ENCODE measurements around the gene ELP4.

DNA sequence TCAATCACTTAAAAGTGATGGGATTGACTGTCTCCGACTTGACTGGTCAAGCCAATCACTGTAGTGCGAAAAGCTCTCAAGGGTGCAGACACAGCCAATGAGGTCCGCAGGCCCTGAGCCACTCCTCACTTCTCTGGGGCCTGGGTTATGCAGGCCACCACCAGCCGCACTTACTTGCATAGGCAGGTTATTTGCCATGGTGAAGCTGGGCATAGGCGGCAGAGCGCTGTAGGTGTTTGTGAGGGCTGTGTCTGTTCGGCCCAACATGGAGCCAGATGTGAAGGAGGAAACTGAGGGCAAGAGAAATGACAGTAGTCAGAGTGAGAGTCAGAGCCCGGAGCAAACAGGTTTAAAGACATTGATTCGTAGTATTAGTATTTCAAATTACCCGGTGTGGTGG is 283.7 kb downstream of the ELP4 start:
- TF ChIP-seq EZH2 (IDR thresholded peaks at IDR 0.05) (no peak), POLR2AphosphoS5 (IDR thresholded peaks at IDR 0.05; ENCODE audit: borderline replicate concordance, low read depth, low read length) (no peak), FOXP2 (optimal IDR thresholded peaks at IDR 0.05; ENCODE audit: control extremely low read depth, extremely low read length, insufficient read depth) (no peak)
